GM12878 (cell line): ENCODE data around the gene THRB. TPM values are rescaled to one million over a fixed set of nuclear protein-coding genes. Genes with fewer than 3 reads are reported as not detected.

Source experiments
- ATAC-seq: fragments of 200-7000 bp; cut with Tn5 transposase; 3 replicates; pipeline ENCODE4 v1.9.1; 2020; ENCODE audit warnings: mild to moderate bottlenecking, moderate library complexity
- BruUV-seq: library from RNA; stranded (reverse); fragments of 400-500 nt; replicated peaks from 2 replicates; lab custom pipeline; 2021; lab: Mats Ljungman, UMichigan
- CTCF ChIA-PET: fragments of 300-600 bp; sonication (Branson Sonifier 250); formaldehyde crosslinking; extraction: SDS; loops from one replicate; lab custom pipeline; 2021; ENCODE audit warnings: inconsistent platforms; lab: Yijun Ruan, JAX
- POLR2A ChIA-PET: fragments of 350-600 bp; formaldehyde crosslinking; extraction: SDS; loops from one replicate; lab custom pipeline; 2021; ENCODE audit warnings: inconsistent platforms; lab: Charles Lee
- RAD21 ChIA-PET: fragments of 300-600 bp; sonication (Branson Sonifier 250); formaldehyde crosslinking; loops from one replicate; lab custom pipeline; 2023; ENCODE audit warnings: antibody characterized with exemption; ENCODE audit not compliant: unreplicated experiment; lab: Charles Lee
- SMC1A ChIA-PET: fragments of 300-600 bp; sonication (Branson Sonifier 250); formaldehyde crosslinking; loops from one replicate; lab custom pipeline; 2023; ENCODE audit not compliant: unreplicated experiment, uncharacterized antibody; lab: Charles Lee
- DNase-seq: peaks from one replicate; pipeline ENCODE4 v3.0.0-alpha.2; 2011; ENCODE audit warnings: low read depth, low spot score
- FAIRE-seq: peaks from 3 replicates; lab custom pipeline; 2011; peaks lifted over from hg19 to GRCh38; lab: Jason Lieb, UNC
- H2AFZ ChIP-seq: 2 replicates; pipeline ENCODE4 v1.6.0; 2011; ENCODE audit warnings: low read depth, low read length, control low read depth; ENCODE audit not compliant: control insufficient read depth
- H3K27ac ChIP-seq: 2 replicates; pipeline ENCODE4 v1.5.1; 2011; ENCODE audit warnings: control low read depth; ENCODE audit not compliant: control insufficient read depth, insufficient read depth
- H3K27me3 ChIP-seq, 2 experiments: replicated peaks in 1 of 2; 2 replicates each; pipeline versions ENCODE4 v1.6.0 to v1.6.1; 2011; ENCODE audit warnings: low read length in 1 of 2; ENCODE audit not compliant: control insufficient read depth in 2 of 2, insufficient read depth in 2 of 2
- H3K36me3 ChIP-seq, 2 experiments: 2 replicates each; pipeline ENCODE4 v1.5.1; 2011; ENCODE audit warnings: low read length in 1 of 2; ENCODE audit not compliant: control insufficient read depth in 2 of 2, insufficient read depth in 2 of 2
- H3K4me1 ChIP-seq: 2 replicates; pipeline ENCODE4 v1.6.1; 2011; ENCODE audit warnings: mild to moderate bottlenecking, low read length, moderate library complexity, mixed read lengths; ENCODE audit not compliant: control insufficient read depth, insufficient read depth
- H3K4me2 ChIP-seq: 2 replicates; pipeline ENCODE4 v1.6.0; 2011; ENCODE audit warnings: control low read depth; ENCODE audit not compliant: control insufficient read depth, insufficient read depth
- H3K4me3 ChIP-seq: fragments of 200-600 bp; sonication (generic); 2 replicates; pipeline ENCODE4 v1.5.1; 2016
- H3K79me2 ChIP-seq: 2 replicates; pipeline ENCODE4 v1.6.0; 2011; ENCODE audit warnings: low read length; ENCODE audit not compliant: control insufficient read depth, insufficient read depth
- H3K9ac ChIP-seq: 2 replicates; pipeline ENCODE4 v1.8.0; 2011; ENCODE audit warnings: low read length, control low read depth, mixed read lengths; ENCODE audit not compliant: control insufficient read depth, insufficient read depth
- H3K9me3 ChIP-seq: replicated peaks from 3 replicates; pipeline ENCODE4 v1.5.1; 2011; ENCODE audit warnings: mild to moderate bottlenecking, low read length; ENCODE audit not compliant: control insufficient read depth, insufficient read depth
- H4K20me1 ChIP-seq: 2 replicates; pipeline ENCODE4 v1.6.0; 2011; ENCODE audit not compliant: control insufficient read depth, insufficient read depth
- CEBPB ChIP-seq, 2 experiments: fragments of 150-350 bp in 1 of 2; IDR thresholded peaks; 2 replicates each; pipeline ENCODE4 v1.6.1; 2012 to 2014; ENCODE audit warnings: low read depth in 2 of 2, low read length in 2 of 2, borderline replicate concordance in 1 of 2, inconsistent platforms in 1 of 2
- CREB1 ChIP-seq: IDR thresholded peaks from 2 replicates; pipeline ENCODE4 v1.6.1; 2012; ENCODE audit warnings: low read depth, mild to moderate bottlenecking, inconsistent platforms
- E2F8 ChIP-seq: fragments of 450-650 bp; IDR thresholded peaks from 2 replicates; pipeline ENCODE4 v1.6.1; 2018; ENCODE audit warnings: mild to moderate bottlenecking, low read depth, moderate library complexity; ENCODE audit not compliant: partially characterized antibody
- EP300 ChIP-seq, 2 experiments: fragments of 150-350 bp in 1 of 2; IDR thresholded peaks; 2 replicates each; pipeline ENCODE4 v1.6.1; 2011 to 2012; ENCODE audit warnings: low read depth in 2 of 2, low read length in 2 of 2, borderline replicate concordance in 1 of 2, improper control_type of control experiment in 1 of 2, inconsistent platforms in 1 of 2; ENCODE audit not compliant: control insufficient read depth in 1 of 2
- HDAC2 ChIP-seq: fragments of 200-600 bp; sonication (generic); IDR thresholded peaks from 2 replicates; pipeline ENCODE4 v1.6.1; 2017
- IKZF2 ChIP-seq, 2 experiments: fragments of 450-650 bp; IDR thresholded peaks; 2 replicates each; pipeline ENCODE4 v1.6.1; 2017; ENCODE audit warnings: mild to moderate bottlenecking in 2 of 2, moderate library complexity in 2 of 2
- NBN ChIP-seq: fragments of 450-650 bp; IDR thresholded peaks from 2 replicates; pipeline ENCODE4 v1.6.1; 2016
- ZBED1 ChIP-seq: IDR thresholded peaks from 2 replicates; pipeline ENCODE4 v1.6.1; 2016; ENCODE audit warnings: borderline replicate concordance
- ZNF384 ChIP-seq: IDR thresholded peaks from 2 replicates; pipeline ENCODE4 v1.6.1; 2012; ENCODE audit warnings: low read depth, mild to moderate bottlenecking, low read length, improper control_type of control experiment, borderline replicate concordance
- WGBS: methylation state at CpG from one replicate; pipeline ENCODE4 v1.1.6; 2016; ENCODE audit warnings: low lambda C conversion rate; ENCODE audit not compliant: insufficient replicate concordance, insufficient coverage; ENCODE audit errors: missing lambda C conversion rate; 5-methylcytosine and 5-hydroxymethylcytosine counted together
- in situ Hi-C: fragments of 300-500 bp; cut with MboI; formaldehyde crosslinking; loops from 9 replicates; pipeline ENCODE4 v1.14.3; 2018; ENCODE audit warnings: mixed read lengths
- intact Hi-C: fragments of 100-400 bp; cut with micrococcal nuclease; formaldehyde crosslinking; loops from one replicate; pipeline ENCODE4 v1.14.2; 2022; ENCODE audit not compliant: unreplicated experiment
- polyA plus RNA-seq, 11 experiments: library from polyadenylated mRNA; depleted of rRNA in 4 of 11; unstranded in 6 of 11; stranded (reverse) in 5 of 11; fragments of >200 nt; fragmentation: Nextera tagmentation in 4 of 11; fragmentation: Illumina TruSeq in 1 of 11; extraction: Ambion mirVana in 4 of 11; extraction: Trizol in 1 of 11; gene quantifications; 1 replicate in 1 of 11; 2 replicates in 10 of 11; pipeline versions ENCODE4 v1.2.1 to v1.2.3, GENCODE V29; 2011 to 2016; ENCODE audit warnings: inconsistent platforms in 2 of 11, missing spikeins in 2 of 11, low read depth in 1 of 11
- total RNA-seq, 4 experiments: library from RNA; depleted of rRNA in 3 of 4; stranded (reverse); fragments of >200 nt in 3 of 4; fragmentation: Illumina TruSeq in 1 of 4; extraction: Trizol in 1 of 4; gene quantifications; 2 replicates each; pipeline versions ENCODE4 v1.2.1 to v1.2.3, GENCODE V29; 2013 to 2021

THRB gene
- total and polyA plus RNA-seq, 10 of the 15 experiments (the other 5 are each of a cell fraction or from before 2014, with no cell fraction given), result 0.05 TPM; not detected in 9

- TF ChIP-seq NBN (no peak), IKZF2 (IDR thresholded peaks at IDR 0.05) (no peak), E2F8 (no peak), CEBPB (IDR thresholded peaks at IDR 0.05; ENCODE audit: borderline replicate concordance in 1 of 2, low read depth in 2 of 2, low read length in 2 of 2) (no peak), ZBED1 (no peak)
Measured at GRCh38 chr3:24168977-24169376, 325.7 kb downstream of the THRB start (continued).

GRCh38 chr3:24167429-24167828, 327.2 kb downstream of the THRB start:
- no TSS peak for BruUV-seq
- WGBS, result 7% methylated on average over 3 of the region's 3 CpGs
- Histone ChIP-seq H3K27ac (no peak overlapping the region), H3K27me3 (no peaks in the 10 kb centered on the region), H2AFZ (no peak overlapping the region), H3K36me3 (no peaks in the 10 kb centered on the region), H3K9ac (no peak overlapping the region), H4K20me1 (no peaks in the 10 kb centered on the region), H3K9me3 (no peaks in the 10 kb centered on the region), H3K4me1 (no peaks in the 10 kb centered on the region), H3K79me2 (no peaks in the 10 kb centered on the region), H3K4me3 (no peak overlapping the region), H3K4me2 (no peak overlapping the region)
- RAD21 ChIA-PET, result no interaction called here
- FAIRE-seq (no peak), ATAC-seq (no peak), DNase-seq (no peak)
- POLR2A ChIA-PET, result no interaction called here
- CTCF ChIA-PET, result interaction anchor here (0.7 to 1.9 kb wide), 4 partner anchors 12 to 199 kb away, joined by 3 to 5 read pairs (median 4); no protein-coding TSS in a partner anchor
- SMC1A ChIA-PET, result interaction anchor here (1.5 to 1.7 kb wide), 2 partner anchors 11 to 19 kb away, joined by 4 to 5 read pairs; no protein-coding TSS in a partner anchor
- intact Hi-C loops, result no loop called here
- in situ Hi-C loops, result no loop called here
- no peak for TF ChIP-seq ZNF384
- TF ChIP-seq CREB1, result no peak
- TF ChIP-seq EP300 (IDR thresholded peaks at IDR 0.05; ENCODE audit: borderline replicate concordance in 1 of 2, control insufficient read depth in 1 of 2, low read depth in 2 of 2, low read length in 2 of 2), result no peak
- no peak for TF ChIP-seq HDAC2
